HG02798 (cell line): ENCODE data around the gene CHRNA4.

Source experiments
- ATAC-seq: cut with Tn5 transposase; IDR thresholded peaks from one replicate; pipeline ENCODE4 v1.9.1; 2021; ENCODE audit warnings: mild to moderate bottlenecking; ENCODE audit not compliant: unreplicated experiment, poor library complexity

The CHRNA4 gene

GRCh38 chr20:63365601-63366389 is 4.6 kb upstream of the CHRNA4 start:
- ATAC-seq: no peak

GRCh38 chr20:63364801-63365585 is 3.8 kb upstream of the CHRNA4 start:
- ATAC-seq: no peak

GRCh38 chr20:63363981-63364561 is 2.9 kb upstream of the CHRNA4 start:
- ATAC-seq: no peak

- no peak for ATAC-seq
Observed at GRCh38 chr20:63363013-63363957, 2.1 kb upstream of the CHRNA4 start.

GRCh38 chr20:63362436-63363009 is 1.4 kb upstream of the CHRNA4 start:
- no peak for ATAC-seq

- no peak for ATAC-seq
Observed at GRCh38 chr20:63361519-63362435, 628 bp upstream of the CHRNA4 start.

- ATAC-seq: no peak
Observed at GRCh38 chr20:63359937-63360849, 956 bp downstream of the CHRNA4 start.

- no peak for ATAC-seq
Observed at GRCh38 chr20:63359164-63359934, 1.8 kb downstream of the CHRNA4 start.

- no peak for ATAC-seq
Observed at GRCh38 chr20:63357921-63358905, 2.9 kb downstream of the CHRNA4 start.

GRCh38 chr20:63356931-63357879 is 3.9 kb downstream of the CHRNA4 start:
- ATAC-seq: no peak

- ATAC-seq: no peak
Observed at GRCh38 chr20:63356511-63356910, 4.6 kb downstream of the CHRNA4 start.

- ATAC-seq: no peak
Observed at GRCh38 chr20:63355781-63356295, 5.3 kb downstream of the CHRNA4 start.

- ATAC-seq: no peak
Observed at GRCh38 chr20:63354636-63355350, 6.4 kb downstream of the CHRNA4 start.

- ATAC-seq: no peak
Observed at GRCh38 chr20:63352811-63353221, 8.3 kb downstream of the CHRNA4 start.
